ACC112 (cell line): Measurements from ENCODE around the gene MYO15B.

Experiments
- H2AFZ ChIP-seq: fragments of 200-600 bp; sonication (generic); one replicate; pipeline ENCODE4 v1.6.0; 2017; ENCODE audit warnings: antibody characterized with exemption, low read length; ENCODE audit not compliant: unreplicated experiment
- H3K27ac ChIP-seq: fragments of 200-600 bp; sonication (generic); 2 replicates; pipeline ENCODE4 v1.5.1; 2014; ENCODE audit warnings: low read depth, mild to moderate bottlenecking, antibody characterized with exemption, low read length, moderate library complexity
- H3K27me3 ChIP-seq: fragments of 200-600 bp; sonication (generic); 2 replicates; pipeline ENCODE4 v1.6.1; 2014; ENCODE audit warnings: mild to moderate bottlenecking, antibody characterized with exemption, low read length, moderate library complexity, mixed read lengths; ENCODE audit not compliant: insufficient read depth
- H3K36me3 ChIP-seq: fragments of 200-600 bp; sonication (generic); 2 replicates; pipeline ENCODE4 v1.6.1; 2016; ENCODE audit warnings: mild to moderate bottlenecking, antibody characterized with exemption, low read length, moderate library complexity, mixed read lengths; ENCODE audit not compliant: insufficient read depth
- H3K4me1 ChIP-seq: fragments of 200-600 bp; sonication (generic); one replicate; pipeline ENCODE4 v1.6.1; 2016; ENCODE audit warnings: low read length, mixed read lengths; ENCODE audit not compliant: insufficient read depth, unreplicated experiment, control insufficient read depth
- H3K4me3 ChIP-seq: fragments of 200-600 bp; sonication (generic); 2 replicates; pipeline ENCODE4 v1.5.1; 2014; ENCODE audit warnings: mild to moderate bottlenecking, low read depth, low read length
- H3K79me2 ChIP-seq: fragments of 200-600 bp; sonication (generic); one replicate; pipeline ENCODE4 v1.6.0; 2016; ENCODE audit warnings: low read length; ENCODE audit not compliant: control insufficient read depth, unreplicated experiment, insufficient read depth

MYO15B gene

GRCh38 chr17:75627094-75627493 is 39.5 kb downstream of the MYO15B start:
- no peaks in the 10 kb centered on the region for H3K4me1 ChIP-seq
- no peak overlapping the region for H2AFZ ChIP-seq
- H3K79me2 ChIP-seq = no peaks in the 10 kb centered on the region
- no peaks in the 10 kb centered on the region for H3K36me3 ChIP-seq
- no peak overlapping the region for H3K27ac ChIP-seq
- no peak overlapping the region for H3K4me3 ChIP-seq
- no peaks in the 10 kb centered on the region for H3K27me3 ChIP-seq

- no peak overlapping the region for H3K27ac ChIP-seq
- peaks cover 5% of the 10 kb centered on the region for H3K4me1 ChIP-seq
- no peaks in the 10 kb centered on the region for H3K36me3 ChIP-seq
- no peaks in the 10 kb centered on the region for H3K79me2 ChIP-seq
- no peak overlapping the region for H2AFZ ChIP-seq
- no peak overlapping the region for H3K4me3 ChIP-seq
- H3K27me3 ChIP-seq = no peaks in the 10 kb centered on the region
These were observed 40.8 kb downstream of the MYO15B start for GRCh38 chr17:75628425-75628824.

GRCh38 chr17:75629157-75629556 is 41.6 kb downstream of the MYO15B start:
- peaks cover 11% of the 10 kb centered on the region for H3K4me1 ChIP-seq
- no peaks in the 10 kb centered on the region for H3K79me2 ChIP-seq
- no peak overlapping the region for H3K27ac ChIP-seq
- no peak overlapping the region for H2AFZ ChIP-seq
- H3K4me3 ChIP-seq = no peak overlapping the region
- H3K27me3 ChIP-seq = no peaks in the 10 kb centered on the region
- H3K36me3 ChIP-seq = no peaks in the 10 kb centered on the region

GRCh38 chr17:75630071-75630917 is 42.7 kb downstream of the MYO15B start:
- H3K4me1 ChIP-seq = peaks cover 13% of the 10 kb centered on the region
- H3K36me3 ChIP-seq = no peaks in the 10 kb centered on the region
- H2AFZ ChIP-seq = no peak overlapping the region

GRCh38 chr17:75631353-75631752 is 43.8 kb downstream of the MYO15B start:
- no peak overlapping the region for H3K4me3 ChIP-seq
- H3K79me2 ChIP-seq = no peaks in the 10 kb centered on the region
- H2AFZ ChIP-seq = no peak overlapping the region
- H3K27ac ChIP-seq = no peak overlapping the region
- H3K27me3 ChIP-seq = no peaks in the 10 kb centered on the region
- peaks cover 13% of the 10 kb centered on the region for H3K4me1 ChIP-seq
- H3K36me3 ChIP-seq = no peaks in the 10 kb centered on the region

More at GRCh38 chr17:75630071-75630917, 42.7 kb downstream of the MYO15B start:
- H3K27ac ChIP-seq = no peak overlapping the region
- no peaks in the 10 kb centered on the region for H3K79me2 ChIP-seq
- no peak overlapping the region for H3K4me3 ChIP-seq
- H3K27me3 ChIP-seq = no peaks in the 10 kb centered on the region

GRCh38 chr17:75632428-75632827 is 44.8 kb downstream of the MYO15B start:
- Histone ChIP-seq H3K27me3 (no peaks in the 10 kb centered on the region), H3K4me1 (peaks cover 13% of the 10 kb centered on the region), H2AFZ (no peak overlapping the region), H3K36me3 (no peaks in the 10 kb centered on the region), H3K79me2 (no peaks in the 10 kb centered on the region), H3K27ac (no peak overlapping the region), H3K4me3 (no peak overlapping the region)

- Histone ChIP-seq H3K36me3 (no peaks in the 10 kb centered on the region), H3K4me1 (peaks cover 13% of the 10 kb centered on the region), H3K79me2 (no peaks in the 10 kb centered on the region), H3K27me3 (no peaks in the 10 kb centered on the region), H2AFZ (no peak within 1 kb of the TSS), H3K27ac (peak within 1 kb of the TSS; percentile 37; the same call in 1 of the 2 replicates), H3K4me3 (peak within 1 kb of the TSS; percentile 14; the same call in 1 of the 2 replicates)
These were observed 45.4 kb downstream of the MYO15B start, which contains the start of gene SMIM5 for GRCh38 chr17:75632863-75633485. Gene SMIM5, plus strand, starts transcription at chr17:75633434. Its CDS starts 6,768 bp downstream, at chr17:75640202.

GRCh38 chr17:75633486-75634375 is 46.1 kb downstream of the MYO15B start:
- Histone ChIP-seq H3K27ac (peak overlapping the region; percentile 37; the same call in 1 of the 2 replicates), H3K79me2 (no peaks in the 10 kb centered on the region), H2AFZ (no peak overlapping the region), H3K4me3 (peak overlapping the region; percentile 14; the same call in 1 of the 2 replicates), H3K27me3 (no peaks in the 10 kb centered on the region), H3K36me3 (no peaks in the 10 kb centered on the region), H3K4me1 (peaks cover 13% of the 10 kb centered on the region)

GRCh38 chr17:75634376-75634740 is 46.8 kb downstream of the MYO15B start:
- H3K4me3 ChIP-seq = no peak overlapping the region
- no peak overlapping the region for H2AFZ ChIP-seq
- no peak overlapping the region for H3K27ac ChIP-seq

More at GRCh38 chr17:75634376-75634740, 46.8 kb downstream of the MYO15B start:
- peaks cover 13% of the 10 kb centered on the region for H3K4me1 ChIP-seq
- H3K79me2 ChIP-seq = no peaks in the 10 kb centered on the region
- H3K36me3 ChIP-seq = no peaks in the 10 kb centered on the region
- H3K27me3 ChIP-seq = no peaks in the 10 kb centered on the region
